HCT116 (cell line): ENCODE data around the gene CPLX4. TPM values are rescaled to one million over a fixed set of nuclear protein-coding genes. Genes with fewer than 3 reads are reported as not detected.

Experiments used
- ATAC-seq: fragments of 200-7000 bp; cut with Tn5 transposase; 2 replicates; pipeline ENCODE4 v1.9.1; 2020; ENCODE audit warnings: mild to moderate bottlenecking, moderate library complexity
- Bru-seq: library from RNA; stranded (reverse); fragments of 400-500 nt; gene quantifications from one replicate; lab custom pipeline; 2021; lab: Mats Ljungman, UMichigan
- BruChase-seq, 2 experiments: library from RNA; stranded (reverse); fragments of 400-500 nt; gene quantifications; one replicate each; lab custom pipeline; 2021; lab: Mats Ljungman, UMichigan
- BruUV-seq: library from RNA; stranded (reverse); fragments of 400-500 nt; replicated peaks from 2 replicates; lab custom pipeline; 2021; lab: Mats Ljungman, UMichigan
- CTCF ChIA-PET: fragments of 300-600 bp; sonication (Branson Sonifier 250); formaldehyde crosslinking; loops from one replicate; lab custom pipeline; 2021; ENCODE audit warnings: antibody characterized with exemption; lab: Charles Lee
- POLR2A ChIA-PET: fragments of 300-600, 350-600 bp; sonication (Branson Sonifier 250); formaldehyde crosslinking; loops from one replicate; lab custom pipeline; 2021; ENCODE audit warnings: antibody characterized with exemption; lab: Charles Lee
- RAD21 ChIA-PET, 2 experiments: fragments of 300-600 bp; sonication (Branson Sonifier 250); formaldehyde crosslinking; loops; one replicate each; lab custom pipeline; 2023; ENCODE audit warnings: low total read pairs in 2 of 2; ENCODE audit not compliant: uncharacterized antibody in 2 of 2, unreplicated experiment in 2 of 2, low non-redundant PET in 1 of 2; lab: Charles Lee
- DNase-seq: peaks from one replicate; pipeline ENCODE4 v3.0.0-alpha.2; 2010; ENCODE audit warnings: low read depth, low spot score
- H2AFZ ChIP-seq: fragments of 200-600 bp; shearing (Covaris generic), sonication (generic); 2 replicates; pipeline ENCODE4 v1.6.1; 2017; ENCODE audit warnings: low read depth, mixed run types, mixed read lengths, antibody characterized with exemption, low read length; ENCODE audit not compliant: poor library complexity, severe bottlenecking
- H3K27ac ChIP-seq: 2 replicates; pipeline ENCODE4 v1.5.1; 2012; ENCODE audit warnings: low read depth, low read length
- H3K27me3 ChIP-seq: fragments of 200-600 bp; sonication (generic); 2 replicates; pipeline ENCODE4 v1.6.1; 2016; ENCODE audit warnings: mixed run types, low read length, mixed read lengths; ENCODE audit not compliant: insufficient read depth
- H3K36me3 ChIP-seq, 2 experiments: fragments of 200-500 bp in 1 of 2; fragments of 200-600 bp in 1 of 2; sonication (Bioruptor generic) in 1 of 2; sonication (generic) in 1 of 2; 2 replicates each; pipeline versions ENCODE4 v1.5.1 to v1.6.1; 2014 to 2016; ENCODE audit warnings: low read length in 2 of 2, inconsistent platforms in 1 of 2, mixed read lengths in 1 of 2, mixed run types in 1 of 2; ENCODE audit not compliant: insufficient read depth in 2 of 2, control insufficient read depth in 1 of 2
- H3K4me1 ChIP-seq, 2 experiments: fragments of 200-600 bp in 1 of 2; sonication (generic) in 1 of 2; 2 replicates each; pipeline versions ENCODE4 v1.5.1 to v1.6.1; 2012 to 2017; ENCODE audit warnings: low read length in 2 of 2, inconsistent platforms in 1 of 2, mild to moderate bottlenecking in 1 of 2, mixed read lengths in 1 of 2, mixed run types in 1 of 2, moderate library complexity in 1 of 2; ENCODE audit not compliant: insufficient read depth in 2 of 2, control insufficient read depth in 1 of 2
- H3K4me2 ChIP-seq: fragments of 200-600 bp; sonication (generic); 2 replicates; pipeline ENCODE4 v1.6.1; 2017; ENCODE audit warnings: mixed run types, low read length, mixed read lengths
- H3K4me3 ChIP-seq, 2 experiments: fragments of 200-600 bp in 1 of 2; sonication (generic) in 1 of 2; replicated peaks in 1 of 2; 2 replicates each; pipeline ENCODE4 v1.5.1; 2011 to 2016; ENCODE audit warnings: low read length in 2 of 2, control low read depth in 1 of 2, low read depth in 1 of 2, mild to moderate bottlenecking in 1 of 2, mixed read lengths in 1 of 2, mixed run types in 1 of 2
- H3K79me2 ChIP-seq: fragments of 200-600 bp; sonication (generic); 2 replicates; pipeline ENCODE4 v1.6.1; 2017; ENCODE audit warnings: mild to moderate bottlenecking, mixed run types, low read length, moderate library complexity, mixed read lengths; ENCODE audit not compliant: insufficient read depth
- H3K9ac ChIP-seq: fragments of 200-600 bp; sonication (generic); 2 replicates; pipeline ENCODE4 v1.6.1; 2016; ENCODE audit warnings: low read length, mixed read lengths
- H3K9me2 ChIP-seq: fragments of 200-600 bp; sonication (generic), shearing (Covaris generic); 2 replicates; pipeline ENCODE4 v1.6.1; 2017; ENCODE audit warnings: mixed run types, mild to moderate bottlenecking, moderate library complexity; ENCODE audit not compliant: insufficient read depth
- H3K9me3 ChIP-seq, 2 experiments: fragments of 200-500 bp in 1 of 2; fragments of 200-600 bp in 1 of 2; sonication (Bioruptor generic) in 1 of 2; sonication (generic) in 1 of 2; 2 replicates each; pipeline ENCODE4 v1.6.1; 2014 to 2017; ENCODE audit warnings: low read length in 2 of 2, mixed read lengths in 2 of 2, inconsistent platforms in 1 of 2, low read depth in 1 of 2, mild to moderate bottlenecking in 1 of 2, mixed run types in 1 of 2, moderate library complexity in 1 of 2; ENCODE audit not compliant: control insufficient read depth in 1 of 2, insufficient read depth in 1 of 2
- H4K20me1 ChIP-seq: fragments of 200-600 bp; sonication (generic), shearing (Covaris generic); 2 replicates; pipeline ENCODE4 v1.6.1; 2017; ENCODE audit warnings: mixed run types, mild to moderate bottlenecking, moderate library complexity; ENCODE audit not compliant: insufficient read depth
- CBX3 ChIP-seq: IDR thresholded peaks from 2 replicates; pipeline ENCODE4 v1.6.1; 2012; ENCODE audit warnings: low read depth
- CEBPB ChIP-seq: IDR thresholded peaks from 2 replicates; pipeline ENCODE4 v1.6.1; 2012; ENCODE audit warnings: low read depth
- CTCF ChIP-seq, 3 experiments: fragments of 200-600 bp in 1 of 3; sonication (generic) in 1 of 3; IDR thresholded peaks in 2 of 3; conservative IDR thresholded peaks in 1 of 3; 2 replicates each; pipeline ENCODE4 v1.5.1; 2012 to 2017; ENCODE audit warnings: low read depth in 2 of 3, low read length in 2 of 3, antibody characterized with exemption in 1 of 3, borderline replicate concordance in 1 of 3, control low read depth in 1 of 3, mild to moderate bottlenecking in 1 of 3, mixed read lengths in 1 of 3, mixed run types in 1 of 3, moderate library complexity in 1 of 3; ENCODE audit not compliant: insufficient read depth in 1 of 3
- EGR1 ChIP-seq: IDR thresholded peaks from 2 replicates; pipeline ENCODE4 v1.6.1; 2012; ENCODE audit warnings: low read depth
- EZH2phosphoT487 ChIP-seq: fragments of 200-600 bp; IDR thresholded peaks from 2 replicates; pipeline ENCODE4 v1.6.1; 2018; ENCODE audit warnings: antibody characterized with exemption, borderline replicate concordance
- FOSL1 ChIP-seq: IDR thresholded peaks from 2 replicates; pipeline ENCODE4 v1.6.1; 2012; ENCODE audit warnings: low read depth
- JUND ChIP-seq: IDR thresholded peaks from 2 replicates; pipeline ENCODE4 v1.6.1; 2012
- POLR2A ChIP-seq: IDR thresholded peaks from 2 replicates; pipeline ENCODE4 v1.7.0; 2011; ENCODE audit warnings: borderline replicate concordance; ENCODE audit not compliant: insufficient read depth, insufficient read length; ENCODE audit errors: extremely low read depth
- POLR2AphosphoS5 ChIP-seq: IDR thresholded peaks from 2 replicates; pipeline ENCODE4 v1.6.1; 2011; ENCODE audit warnings: mild to moderate bottlenecking, low read depth, low read length, moderate library complexity
- RAD21 ChIP-seq: IDR thresholded peaks from 2 replicates; pipeline ENCODE4 v1.6.1; 2012; ENCODE audit warnings: low read depth, mild to moderate bottlenecking
- SIN3A ChIP-seq: IDR thresholded peaks from 2 replicates; pipeline ENCODE4 v1.6.1; 2012; ENCODE audit warnings: low read depth
- SRF ChIP-seq: IDR thresholded peaks from 2 replicates; pipeline ENCODE4 v1.6.1; 2012; ENCODE audit warnings: low read depth
- TCF7L2 ChIP-seq: IDR thresholded peaks from 2 replicates; pipeline ENCODE4 v1.7.0; 2011; ENCODE audit warnings: borderline replicate concordance, inconsistent platforms; ENCODE audit not compliant: insufficient read depth, insufficient read length; ENCODE audit errors: extremely low read depth
- ZNF274 ChIP-seq: fragments of 200-500 bp; sonication (Bioruptor generic); IDR thresholded peaks from 2 replicates; pipeline ENCODE4 v1.6.1; 2014; ENCODE audit warnings: mild to moderate bottlenecking, low read depth, low read length, inconsistent platforms
- intact Hi-C: fragments of 100-400 bp; cut with micrococcal nuclease; formaldehyde crosslinking; loops from 2 replicates; pipeline ENCODE4 v1.10.0; 2022
- long read RNA-seq: library from polyadenylated mRNA; unstranded; transcript quantifications from one replicate; pipeline ENCODE4 v2.0.0, GENCODE V29; 2021; ENCODE audit not compliant: unreplicated experiment
- polyA plus RNA-seq: library from polyadenylated mRNA; unstranded; fragments of >200 nt; gene quantifications from 2 replicates; pipeline ENCODE4 v1.2.1, GENCODE V29; 2012; ENCODE audit warnings: missing spikeins
- total RNA-seq: library from RNA; stranded (reverse); gene quantifications from one replicate; pipeline ENCODE4 v1.2.1, GENCODE V29; 2021; ENCODE audit not compliant: unreplicated experiment
- TF ChIP-seq, protein P1 (sequence below): IDR thresholded peaks from 2 replicates; pipeline ENCODE4 v1.6.1; 2011; ENCODE audit warnings: mild to moderate bottlenecking, low read length, moderate library complexity; ENCODE audit not compliant: insufficient replicate concordance; ENCODE audit errors: extremely low read depth

CPLX4 gene, protein sequence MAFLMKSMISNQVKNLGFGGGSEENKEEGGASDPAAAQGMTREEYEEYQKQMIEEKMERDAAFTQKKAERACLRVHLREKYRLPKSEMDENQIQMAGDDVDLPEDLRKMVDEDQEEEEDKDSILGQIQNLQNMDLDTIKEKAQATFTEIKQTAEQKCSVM
- total RNA-seq, result not detected
- polyA plus RNA-seq, result not detected in 2 replicates
- Bru-seq, nascent RNA, result percentile 2 among the genes with signal in this experiment
- BruChase-seq, experiment 1, labeled RNA remaining after a 6-hour chase, result percentile 11 among the genes with signal in this experiment
- percentile 9 among the genes with signal in this experiment for BruChase-seq, experiment 2, labeled RNA remaining after a 2-hour chase
- long read RNA-seq, result 0 reads

GRCh38 chr18:59318460-59319050 lies at the start of gene CPLX4:
CPLX4 (minus strand) TSS chr18:59318649; CDS start chr18:59318462, 187 bp downstream.
- ChIA-PET CTCF (interaction anchor here (0.8 to 1.6 kb wide), 3 partner anchors 9 to 84 kb away, joined by 4 to 7 read pairs (median 4); no protein-coding TSS in a partner anchor), POLR2A (no interaction called here), RAD21 (no interaction called here)
- Histone ChIP-seq H3K4me2 (no peak within 1 kb of the TSS), H3K9me2 (no peaks in the 10 kb centered on the region), H3K36me3 (no peaks in the 10 kb centered on the region), H3K27me3 (peaks cover 4% of the 10 kb centered on the region)
- TF ChIP-seq POLR2A (no peak), SRF (no peak), CEBPB (no peak), CBX3 (no peak), POLR2AphosphoS5 (no peak), CTCF (IDR thresholded peaks at IDR 0.05 in 2 of 3, conservative IDR thresholded peaks at IDR 0.05 in 1 of 3; ENCODE audit: borderline replicate concordance in 1 of 3, insufficient read depth in 1 of 3, low read depth in 2 of 3, low read length in 2 of 3) (no peak), SIN3A (no peak), ZNF274 (no peak), EGR1 (no peak), EZH2phosphoT487 (no peak), FOSL1 (no peak), JUND (no peak), RAD21 (no peak), TCF7L2 (no peak)
- TF ChIP-seq, protein P1, sequence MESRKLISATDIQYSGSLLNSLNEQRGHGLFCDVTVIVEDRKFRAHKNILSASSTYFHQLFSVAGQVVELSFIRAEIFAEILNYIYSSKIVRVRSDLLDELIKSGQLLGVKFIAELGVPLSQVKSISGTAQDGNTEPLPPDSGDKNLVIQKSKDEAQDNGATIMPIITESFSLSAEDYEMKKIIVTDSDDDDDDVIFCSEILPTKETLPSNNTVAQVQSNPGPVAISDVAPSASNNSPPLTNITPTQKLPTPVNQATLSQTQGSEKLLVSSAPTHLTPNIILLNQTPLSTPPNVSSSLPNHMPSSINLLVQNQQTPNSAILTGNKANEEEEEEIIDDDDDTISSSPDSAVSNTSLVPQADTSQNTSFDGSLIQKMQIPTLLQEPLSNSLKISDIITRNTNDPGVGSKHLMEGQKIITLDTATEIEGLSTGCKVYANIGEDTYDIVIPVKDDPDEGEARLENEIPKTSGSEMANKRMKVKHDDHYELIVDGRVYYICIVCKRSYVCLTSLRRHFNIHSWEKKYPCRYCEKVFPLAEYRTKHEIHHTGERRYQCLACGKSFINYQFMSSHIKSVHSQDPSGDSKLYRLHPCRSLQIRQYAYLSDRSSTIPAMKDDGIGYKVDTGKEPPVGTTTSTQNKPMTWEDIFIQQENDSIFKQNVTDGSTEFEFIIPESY, result no peak
- TF ChIP-seq, all 23 proteins: peak for 0
- no peaks in the 10 kb centered on the region for H3K9me3 ChIP-seq
- H3K4me1 ChIP-seq, result no peaks in the 10 kb centered on the region
- H3K9ac ChIP-seq, result no peak within 1 kb of the TSS
- intact Hi-C loops, result no loop called here
- BruUV-seq, result no TSS peak
- H3K4me3 ChIP-seq, result no peak within 1 kb of the TSS
- no peak for ATAC-seq
- H2AFZ ChIP-seq, result no peak within 1 kb of the TSS
- no peak for DNase-seq
- no peak within 1 kb of the TSS for H3K27ac ChIP-seq
- no peaks in the 10 kb centered on the region for H3K79me2 ChIP-seq
- H4K20me1 ChIP-seq, result no peaks in the 10 kb centered on the region
